Hair follicular keratinocyte (primary cell): Measurements from ENCODE around the gene OR4M2. TPM values are rescaled to one million over a fixed set of nuclear protein-coding genes. Genes with fewer than 3 reads are reported as not detected.

ENCODE experiments used
- total RNA-seq: library from RNA; depleted of rRNA; stranded (reverse); fragments of >200 nt; gene quantifications from 2 replicates; pipeline ENCODE4 v1.2.3, GENCODE V29; 2015

Gene OR4M2
- total RNA-seq: not detected in 2 replicates

GRCh38 chr15:22080227-22080626 lies at the start of gene OR4M2:
TSS of gene OR4M2 (plus strand) at chr15:22080527. CDS start at chr15:22080625, 98 bp downstream.

Other genes starting within 250 kb of the OR4M2 start
- gene POTEB, start 202.8 kb upstream of the OR4M2 start, total RNA-seq: not detected in 2 replicates